ENCODE results near the gene ZNF219. TPM values are rescaled to one million over a fixed set of nuclear protein-coding genes. Genes with fewer than 3 reads are reported as not detected.

ZNF219 gene
- total RNA-seq, 2 experiments from 2014 or later, result 9.8 to 15.5 TPM

- Histone ChIP-seq H2AFZ (ENCODE audit: low read length) (no peak overlapping the region), H3K4me2 (ENCODE audit: low read length) (no peak overlapping the region), H3K4me3 (ENCODE audit: low read depth, low read length, poor library complexity, severe bottlenecking) (no peak overlapping the region), H3K79me2 (ENCODE audit: insufficient read depth, low read depth, low read length) (no peaks in the 10 kb centered on the region), H3K27ac (ENCODE audit: low read depth, low read length, poor library complexity, severe bottlenecking) (no peak overlapping the region), H3K4me1 (ENCODE audit: insufficient read depth, low read length, poor library complexity, severe bottlenecking) (no peaks in the 10 kb centered on the region), H3K36me3 (ENCODE audit: insufficient read depth, low read length) (no peaks in the 10 kb centered on the region), H3K9me2 (ENCODE audit: insufficient read depth, low read length) (no peaks in the 10 kb centered on the region), H3K9me3 (ENCODE audit: low read length) (peaks cover 9% of the 10 kb centered on the region), H4K20me1 (ENCODE audit: insufficient read depth, low read length) (no peaks in the 10 kb centered on the region)
- ChIA-PET CTCF (ENCODE audit: unreplicated experiment) (no interaction called here), POLR2A (no interaction called here)
- intact Hi-C loops (cut with micrococcal nuclease; ENCODE audit: unreplicated experiment), result no loop called here
- TF ChIP-seq EZH2phosphoT487 (IDR thresholded peaks at IDR 0.05; ENCODE audit: borderline replicate concordance, low read depth, low read length) (no peak), CTCF (conservative IDR thresholded peaks at IDR 0.05; ENCODE audit: low read length) (no peak)
- DNase-seq (ENCODE audit: low spot score), result no peak
- BruUV-seq (replicated peaks), result no TSS peak
Measured at GRCh38 chr14:21142357-21142756, 43.9 kb upstream of the ZNF219 start.

GRCh38 chr14:21136024-21136423 lies 37.6 kb upstream of the ZNF219 start:
- no peak overlapping the region for H3K27ac ChIP-seq (ENCODE audit: low read depth, low read length, poor library complexity, severe bottlenecking)
- POLR2A ChIA-PET, result no interaction called here
- BruUV-seq (replicated peaks), result no TSS peak
- CTCF ChIA-PET (ENCODE audit: unreplicated experiment), result no interaction called here
- no peaks in the 10 kb centered on the region for H3K4me1 ChIP-seq (ENCODE audit: insufficient read depth, low read length, poor library complexity, severe bottlenecking)
- TF ChIP-seq EZH2phosphoT487 (IDR thresholded peaks at IDR 0.05; ENCODE audit: borderline replicate concordance, low read depth, low read length), result no peak
- peak; percentile 95 for TF ChIP-seq CTCF (conservative IDR thresholded peaks at IDR 0.05; ENCODE audit: low read length)
- H3K4me2 ChIP-seq (ENCODE audit: low read length), result no peak overlapping the region
- no peaks in the 10 kb centered on the region for H3K36me3 ChIP-seq (ENCODE audit: insufficient read depth, low read length)
- H2AFZ ChIP-seq (ENCODE audit: low read length), result no peak overlapping the region
- intact Hi-C loops (cut with micrococcal nuclease; ENCODE audit: unreplicated experiment), result no loop called here
- H3K79me2 ChIP-seq (ENCODE audit: insufficient read depth, low read depth, low read length), result no peaks in the 10 kb centered on the region
- H3K4me3 ChIP-seq (ENCODE audit: low read depth, low read length, poor library complexity, severe bottlenecking), result no peak overlapping the region
- peak; percentile 50 for DNase-seq (ENCODE audit: low spot score)
- H3K9me3 ChIP-seq (ENCODE audit: low read length), result no peaks in the 10 kb centered on the region
- H3K9me2 ChIP-seq (ENCODE audit: insufficient read depth, low read length), result no peaks in the 10 kb centered on the region
- no peaks in the 10 kb centered on the region for H4K20me1 ChIP-seq (ENCODE audit: insufficient read depth, low read length)

- TF ChIP-seq CTCF (conservative IDR thresholded peaks at IDR 0.05; ENCODE audit: low read length) (no peak), EZH2phosphoT487 (IDR thresholded peaks at IDR 0.05; ENCODE audit: borderline replicate concordance, low read depth, low read length) (no peak)
- no peaks in the 10 kb centered on the region for H3K9me2 ChIP-seq (ENCODE audit: insufficient read depth, low read length)
- no peaks in the 10 kb centered on the region for H3K9me3 ChIP-seq (ENCODE audit: low read length)
- no peaks in the 10 kb centered on the region for H3K79me2 ChIP-seq (ENCODE audit: insufficient read depth, low read depth, low read length)
- no TSS peak for BruUV-seq (replicated peaks)
- no peak overlapping the region for H3K4me3 ChIP-seq (ENCODE audit: low read depth, low read length, poor library complexity, severe bottlenecking)
- DNase-seq (ENCODE audit: low spot score), result no peak
- H4K20me1 ChIP-seq (ENCODE audit: insufficient read depth, low read length), result no peaks in the 10 kb centered on the region
- no peaks in the 10 kb centered on the region for H3K36me3 ChIP-seq (ENCODE audit: insufficient read depth, low read length)
- ChIA-PET POLR2A (no interaction called here), CTCF (ENCODE audit: unreplicated experiment) (no interaction called here)
- no peak overlapping the region for H2AFZ ChIP-seq (ENCODE audit: low read length)
- intact Hi-C loops (cut with micrococcal nuclease; ENCODE audit: unreplicated experiment), result no loop called here
- H3K27ac ChIP-seq (ENCODE audit: low read depth, low read length, poor library complexity, severe bottlenecking), result no peak overlapping the region
- no peak overlapping the region for H3K4me2 ChIP-seq (ENCODE audit: low read length)
- no peaks in the 10 kb centered on the region for H3K4me1 ChIP-seq (ENCODE audit: insufficient read depth, low read length, poor library complexity, severe bottlenecking)
Measured at GRCh38 chr14:21133901-21134300, 35.4 kb upstream of the ZNF219 start.
